SK-N-SH (cell line): Measurements from ENCODE around the gene STK35. TPM values are rescaled to one million over a fixed set of nuclear protein-coding genes. Genes with fewer than 3 reads are reported as not detected.

Experiments
- CHD2 ChIP-seq: fragments of 150-350 bp; IDR thresholded peaks from 2 replicates; pipeline ENCODE4 v1.6.1; 2018; ENCODE audit warnings: low read length; ENCODE audit not compliant: partially characterized antibody
- ELF1 ChIP-seq: IDR thresholded peaks from 2 replicates; pipeline ENCODE4 v1.4.0; 2012
- EZH2phosphoT487 ChIP-seq: fragments of 200-600 bp; sonication (generic); IDR thresholded peaks from 2 replicates; pipeline ENCODE4 v1.6.1; 2017; ENCODE audit warnings: low read depth, mixed run types, mild to moderate bottlenecking, antibody characterized with exemption, moderate library complexity, borderline replicate concordance
- FOSL2 ChIP-seq: IDR thresholded peaks from 2 replicates; pipeline ENCODE4 v1.4.0; 2012; ENCODE audit warnings: low read depth, mild to moderate bottlenecking, moderate library complexity, borderline replicate concordance
- FOXJ3 ChIP-seq: sonication (generic); formaldehyde crosslinking; IDR thresholded peaks from 2 replicates; pipeline ENCODE4 v1.5.1; 2020; ENCODE audit warnings: mild to moderate bottlenecking, missing genetic modification reagents
- FOXM1 ChIP-seq: IDR thresholded peaks from 2 replicates; pipeline ENCODE4 v1.4.0; 2012; ENCODE audit warnings: low read depth, mild to moderate bottlenecking
- GABPA ChIP-seq: IDR thresholded peaks from 2 replicates; pipeline ENCODE4 v1.4.0; 2012; ENCODE audit warnings: low read depth, mild to moderate bottlenecking
- GATA2 ChIP-seq: sonication (generic); formaldehyde crosslinking; IDR thresholded peaks from 2 replicates; pipeline ENCODE4 v1.5.0; 2020; ENCODE audit warnings: mild to moderate bottlenecking, missing genetic modification reagents
- JUND ChIP-seq: IDR thresholded peaks from 2 replicates; pipeline ENCODE4 v1.4.0; 2012
- NFIC ChIP-seq: IDR thresholded peaks from 2 replicates; pipeline ENCODE4 v1.4.0; 2012; ENCODE audit warnings: borderline replicate concordance
- POLR2AphosphoS5 ChIP-seq: IDR thresholded peaks from 2 replicates; pipeline ENCODE4 v1.6.1; 2012; ENCODE audit warnings: low read depth, low read length
- RCOR1 ChIP-seq: fragments of 150-350 bp; IDR thresholded peaks from 2 replicates; pipeline ENCODE4 v1.6.1; 2017; ENCODE audit warnings: antibody characterized with exemption, low read length
- RFX5 ChIP-seq: IDR thresholded peaks from 2 replicates; pipeline ENCODE4 v1.6.1; 2012; ENCODE audit warnings: mild to moderate bottlenecking, improper control_type of control experiment, low read length
- SIN3A ChIP-seq: IDR thresholded peaks from 2 replicates; pipeline ENCODE4 v1.6.1; 2012; ENCODE audit warnings: low read depth, mild to moderate bottlenecking, low read length, moderate library complexity, borderline replicate concordance
- SMC3 ChIP-seq: IDR thresholded peaks from 2 replicates; pipeline ENCODE4 v1.6.1; 2012; ENCODE audit warnings: low read depth, low read length, improper control_type of control experiment
- TAF1 ChIP-seq: IDR thresholded peaks from 2 replicates; pipeline ENCODE4 v1.6.1; 2012; ENCODE audit warnings: low read depth, mild to moderate bottlenecking, low read length, moderate library complexity, borderline replicate concordance
- YY1 ChIP-seq: IDR thresholded peaks from 2 replicates; pipeline ENCODE4 v1.4.0; 2012; ENCODE audit warnings: low read depth, mild to moderate bottlenecking
- polyA plus RNA-seq, 3 experiments: library from polyadenylated mRNA; depleted of rRNA; stranded (reverse); fragments of >200 nt; gene quantifications; 2 replicates each; pipeline ENCODE4 v1.2.3, GENCODE V29; 2012
- TF ChIP-seq, protein P1 (sequence below): IDR thresholded peaks from 2 replicates; pipeline ENCODE4 v1.6.1; 2012; ENCODE audit warnings: mild to moderate bottlenecking, low read depth, low read length, moderate library complexity
- TF ChIP-seq, protein P2 (sequence below): IDR thresholded peaks from 2 replicates; pipeline ENCODE4 v1.4.0; 2012; ENCODE audit warnings: low read depth, borderline replicate concordance
- TF ChIP-seq, protein P3 (sequence below): fragments of 150-350 bp; IDR thresholded peaks from 2 replicates; pipeline ENCODE4 v1.6.1; 2016; ENCODE audit warnings: mild to moderate bottlenecking, low read depth, low read length
- TF ChIP-seq, protein P4 (sequence below): fragments of 200-600 bp; sonication (generic); IDR thresholded peaks from 2 replicates; pipeline ENCODE4 v1.6.1; 2017; ENCODE audit warnings: antibody characterized with exemption, mild to moderate bottlenecking, moderate library complexity

STK35 gene
- polyA plus RNA-seq, 1 of the 3 experiments (the other 2 are of a cell fraction) = 6.7 TPM

DNA sequence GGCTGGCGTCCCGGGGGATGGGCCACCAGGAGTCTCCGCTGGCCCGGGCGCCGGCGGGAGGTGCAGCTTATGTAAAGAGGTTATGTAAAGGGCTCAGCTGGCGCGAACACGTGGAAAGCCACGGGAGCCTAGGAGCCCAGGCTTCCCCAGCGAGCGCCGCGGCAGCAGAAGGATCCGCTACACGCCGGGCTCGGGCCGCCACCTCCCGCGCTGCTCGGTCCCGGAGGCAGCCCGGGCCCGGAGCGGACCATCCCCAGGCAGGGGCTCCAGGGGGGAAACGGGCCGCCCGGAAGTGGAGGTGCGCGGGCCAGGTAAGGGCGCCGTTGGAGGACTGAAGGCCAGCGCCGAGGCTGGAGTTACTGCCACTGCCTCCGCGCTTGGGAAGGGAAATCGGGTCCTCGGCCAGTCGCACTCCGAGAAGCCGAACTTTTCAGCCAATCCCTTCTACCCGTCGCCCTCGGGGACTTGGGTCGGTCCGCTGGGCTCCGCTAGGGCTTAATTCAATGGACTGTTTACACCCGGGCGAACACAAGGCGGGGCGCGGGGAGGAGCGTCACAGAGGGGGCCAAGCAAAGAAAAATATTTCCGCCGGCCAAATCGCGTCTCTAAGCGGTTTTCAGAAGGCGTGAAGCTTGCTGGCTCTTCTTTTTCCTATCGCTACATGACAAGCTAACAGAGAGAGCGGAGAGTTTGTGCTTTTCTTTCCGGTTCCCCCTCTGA is 398 bp downstream of the STK35 start (continued):
- TF ChIP-seq, protein P1, sequence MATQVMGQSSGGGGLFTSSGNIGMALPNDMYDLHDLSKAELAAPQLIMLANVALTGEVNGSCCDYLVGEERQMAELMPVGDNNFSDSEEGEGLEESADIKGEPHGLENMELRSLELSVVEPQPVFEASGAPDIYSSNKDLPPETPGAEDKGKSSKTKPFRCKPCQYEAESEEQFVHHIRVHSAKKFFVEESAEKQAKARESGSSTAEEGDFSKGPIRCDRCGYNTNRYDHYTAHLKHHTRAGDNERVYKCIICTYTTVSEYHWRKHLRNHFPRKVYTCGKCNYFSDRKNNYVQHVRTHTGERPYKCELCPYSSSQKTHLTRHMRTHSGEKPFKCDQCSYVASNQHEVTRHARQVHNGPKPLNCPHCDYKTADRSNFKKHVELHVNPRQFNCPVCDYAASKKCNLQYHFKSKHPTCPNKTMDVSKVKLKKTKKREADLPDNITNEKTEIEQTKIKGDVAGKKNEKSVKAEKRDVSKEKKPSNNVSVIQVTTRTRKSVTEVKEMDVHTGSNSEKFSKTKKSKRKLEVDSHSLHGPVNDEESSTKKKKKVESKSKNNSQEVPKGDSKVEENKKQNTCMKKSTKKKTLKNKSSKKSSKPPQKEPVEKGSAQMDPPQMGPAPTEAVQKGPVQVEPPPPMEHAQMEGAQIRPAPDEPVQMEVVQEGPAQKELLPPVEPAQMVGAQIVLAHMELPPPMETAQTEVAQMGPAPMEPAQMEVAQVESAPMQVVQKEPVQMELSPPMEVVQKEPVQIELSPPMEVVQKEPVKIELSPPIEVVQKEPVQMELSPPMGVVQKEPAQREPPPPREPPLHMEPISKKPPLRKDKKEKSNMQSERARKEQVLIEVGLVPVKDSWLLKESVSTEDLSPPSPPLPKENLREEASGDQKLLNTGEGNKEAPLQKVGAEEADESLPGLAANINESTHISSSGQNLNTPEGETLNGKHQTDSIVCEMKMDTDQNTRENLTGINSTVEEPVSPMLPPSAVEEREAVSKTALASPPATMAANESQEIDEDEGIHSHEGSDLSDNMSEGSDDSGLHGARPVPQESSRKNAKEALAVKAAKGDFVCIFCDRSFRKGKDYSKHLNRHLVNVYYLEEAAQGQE = no peak
- TF ChIP-seq RCOR1 = peak; percentile 4; the same call in 1 of the 2 replicates
- TF ChIP-seq, protein P2, sequence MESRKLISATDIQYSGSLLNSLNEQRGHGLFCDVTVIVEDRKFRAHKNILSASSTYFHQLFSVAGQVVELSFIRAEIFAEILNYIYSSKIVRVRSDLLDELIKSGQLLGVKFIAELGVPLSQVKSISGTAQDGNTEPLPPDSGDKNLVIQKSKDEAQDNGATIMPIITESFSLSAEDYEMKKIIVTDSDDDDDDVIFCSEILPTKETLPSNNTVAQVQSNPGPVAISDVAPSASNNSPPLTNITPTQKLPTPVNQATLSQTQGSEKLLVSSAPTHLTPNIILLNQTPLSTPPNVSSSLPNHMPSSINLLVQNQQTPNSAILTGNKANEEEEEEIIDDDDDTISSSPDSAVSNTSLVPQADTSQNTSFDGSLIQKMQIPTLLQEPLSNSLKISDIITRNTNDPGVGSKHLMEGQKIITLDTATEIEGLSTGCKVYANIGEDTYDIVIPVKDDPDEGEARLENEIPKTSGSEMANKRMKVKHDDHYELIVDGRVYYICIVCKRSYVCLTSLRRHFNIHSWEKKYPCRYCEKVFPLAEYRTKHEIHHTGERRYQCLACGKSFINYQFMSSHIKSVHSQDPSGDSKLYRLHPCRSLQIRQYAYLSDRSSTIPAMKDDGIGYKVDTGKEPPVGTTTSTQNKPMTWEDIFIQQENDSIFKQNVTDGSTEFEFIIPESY = no peak
- no peak for TF ChIP-seq GATA2 (CRISPR knock-in tag)
- peak; percentile 41 for TF ChIP-seq JUND
- peak; percentile 37; the same call in 1 of the 2 replicates for TF ChIP-seq GABPA
- TF ChIP-seq, protein P3, sequence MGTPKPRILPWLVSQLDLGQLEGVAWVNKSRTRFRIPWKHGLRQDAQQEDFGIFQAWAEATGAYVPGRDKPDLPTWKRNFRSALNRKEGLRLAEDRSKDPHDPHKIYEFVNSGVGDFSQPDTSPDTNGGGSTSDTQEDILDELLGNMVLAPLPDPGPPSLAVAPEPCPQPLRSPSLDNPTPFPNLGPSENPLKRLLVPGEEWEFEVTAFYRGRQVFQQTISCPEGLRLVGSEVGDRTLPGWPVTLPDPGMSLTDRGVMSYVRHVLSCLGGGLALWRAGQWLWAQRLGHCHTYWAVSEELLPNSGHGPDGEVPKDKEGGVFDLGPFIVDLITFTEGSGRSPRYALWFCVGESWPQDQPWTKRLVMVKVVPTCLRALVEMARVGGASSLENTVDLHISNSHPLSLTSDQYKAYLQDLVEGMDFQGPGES = no peak
- no peak for TF ChIP-seq RFX5
- TF ChIP-seq, protein P4, sequence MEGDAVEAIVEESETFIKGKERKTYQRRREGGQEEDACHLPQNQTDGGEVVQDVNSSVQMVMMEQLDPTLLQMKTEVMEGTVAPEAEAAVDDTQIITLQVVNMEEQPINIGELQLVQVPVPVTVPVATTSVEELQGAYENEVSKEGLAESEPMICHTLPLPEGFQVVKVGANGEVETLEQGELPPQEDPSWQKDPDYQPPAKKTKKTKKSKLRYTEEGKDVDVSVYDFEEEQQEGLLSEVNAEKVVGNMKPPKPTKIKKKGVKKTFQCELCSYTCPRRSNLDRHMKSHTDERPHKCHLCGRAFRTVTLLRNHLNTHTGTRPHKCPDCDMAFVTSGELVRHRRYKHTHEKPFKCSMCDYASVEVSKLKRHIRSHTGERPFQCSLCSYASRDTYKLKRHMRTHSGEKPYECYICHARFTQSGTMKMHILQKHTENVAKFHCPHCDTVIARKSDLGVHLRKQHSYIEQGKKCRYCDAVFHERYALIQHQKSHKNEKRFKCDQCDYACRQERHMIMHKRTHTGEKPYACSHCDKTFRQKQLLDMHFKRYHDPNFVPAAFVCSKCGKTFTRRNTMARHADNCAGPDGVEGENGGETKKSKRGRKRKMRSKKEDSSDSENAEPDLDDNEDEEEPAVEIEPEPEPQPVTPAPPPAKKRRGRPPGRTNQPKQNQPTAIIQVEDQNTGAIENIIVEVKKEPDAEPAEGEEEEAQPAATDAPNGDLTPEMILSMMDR = no peak
- no peak for TF ChIP-seq CHD2
- TF ChIP-seq POLR2AphosphoS5 = peak; percentile 50; the same call in 1 of the 2 replicates
- no peak for TF ChIP-seq EZH2phosphoT487
- TF ChIP-seq FOXJ3 = peak; percentile 88
- TF ChIP-seq TAF1 = peak; percentile 47; the same call in 1 of the 2 replicates
- peak; percentile 94 for TF ChIP-seq ELF1
- TF ChIP-seq SIN3A = peak; percentile 12; the same call in 1 of the 2 replicates
- 0 out of 2 replicates have a peak, but pooled peaks have one; percentile 9 for TF ChIP-seq NFIC
- TF ChIP-seq SMC3 = no peak
- peak; percentile 64 for TF ChIP-seq YY1
- peak; percentile 64; the same call in 1 of the 2 replicates for TF ChIP-seq FOXM1
- TF ChIP-seq FOSL2 = no peak
